Heart left ventricle (tissue), 16 donors: ENCODE data around the gene DIO3. TPM values are rescaled to one million over a fixed set of nuclear protein-coding genes. Genes with fewer than 3 reads are reported as not detected.

Source experiments
- ATAC-seq, 4 donors: fragments of 200-7000 bp; cut with Tn5 transposase; one replicate each; pipeline ENCODE4 v1.9.1; 2020 to 2022; ENCODE audit warnings: moderate library complexity in 4 of 4, mild to moderate bottlenecking in 3 of 4, moderate number of reproducible peaks in 1 of 4
- DNase-seq, 5 donors: peaks; one replicate each; pipeline ENCODE4 v3.0.0-alpha.2; 2020
- H3K27ac ChIP-seq, 12 donors: fragments of 200-600 bp; sonication (generic) in 4 of 12; one replicate each; pipeline versions ENCODE4 v1.5.0 to v1.8.0; 2016 to 2022; ENCODE audit warnings: mild to moderate bottlenecking in 2 of 12
- H3K27me3 ChIP-seq, 9 donors: fragments of 200-600 bp; sonication (generic) in 2 of 9; one replicate each; pipeline versions ENCODE4 v1.5.1 to v1.8.0; 2016 to 2022; ENCODE audit warnings: mild to moderate bottlenecking in 3 of 9
- H3K36me3 ChIP-seq, 9 donors: fragments of 200-600 bp; sonication (generic) in 2 of 9; one replicate each; pipeline versions ENCODE4 v1.5.0 to v1.8.0; 2018 to 2022; ENCODE audit warnings: mild to moderate bottlenecking in 2 of 9
- H3K4me1 ChIP-seq, 12 donors: fragments of 200-600 bp; sonication (generic) in 4 of 12; one replicate each; pipeline versions ENCODE4 v1.5.0 to v1.8.0; 2016 to 2022; ENCODE audit warnings: mild to moderate bottlenecking in 3 of 12
- H3K4me3 ChIP-seq, 12 donors: fragments of 200-600 bp; sonication (generic) in 4 of 12; one replicate each; pipeline versions ENCODE4 v1.5.0 to v1.8.0; 2017 to 2022; ENCODE audit warnings: mild to moderate bottlenecking in 9 of 12, moderate library complexity in 4 of 12
- H3K9me3 ChIP-seq, 12 donors: fragments of 200-600 bp; sonication (generic) in 4 of 12; one replicate each; pipeline versions ENCODE4 v1.5.0 to v1.8.0; 2016 to 2022; ENCODE audit warnings: mild to moderate bottlenecking in 1 of 12
- CTCF ChIP-seq, 12 donors: fragments of 200-600 bp; sonication (generic) in 4 of 12; IDR thresholded peaks; one replicate each; pipeline versions ENCODE4 v1.5.0 to v1.8.0; 2018 to 2022; ENCODE audit warnings: antibody characterized with exemption in 12 of 12, mild to moderate bottlenecking in 5 of 12
- POLR2A ChIP-seq, 2 donors: fragments of 450-650 bp; IDR thresholded peaks; one replicate each; pipeline ENCODE4 v1.6.1; 2017; ENCODE audit warnings: antibody characterized with exemption in 2 of 2, mild to moderate bottlenecking in 2 of 2, moderate library complexity in 2 of 2
- WGBS, 4 donors: extraction: QIAGEN DNeasy Blood & Tissue Kit in 2 of 4; methylation state at CpG; one replicate each; pipeline versions ENCODE4 v1.1.5 to v1.1.7; 2013 to 2018; 5-methylcytosine and 5-hydroxymethylcytosine counted together
- intact Hi-C, 10 donors: fragments of 100-400 bp; cut with DNase I; formaldehyde crosslinking; loops; one replicate each; pipeline versions ENCODE4 v1.11.1 to v1.14.2; 2022
- polyA plus RNA-seq, 2 donors: library from polyadenylated mRNA; stranded (reverse); fragments of 200-250 nt; gene quantifications; one replicate each; pipeline ENCODE4 v1.2.3, GENCODE V29; 2013
- total RNA-seq, 9 donors: library from RNA; depleted of rRNA in 2 of 9; stranded (reverse); fragments of >200 nt in 2 of 9; fragmentation: NEBNext Ultra II Directional in 3 of 9; extraction: Animal tissue kit (Norgen Biotek cat#: 25700) in 3 of 9; gene quantifications; one replicate each; pipeline versions ENCODE4 v1.1.0 to v1.2.4, GENCODE V29; 2016 to 2023
- donor health status: ischemic (EF 13 %, LVEDD 7.1; RV severe dilation, severe dysfunction).
- donor health status: healthy with polysubstance abuse.
- donor health status: DM: no; HTN: yes; CAD: no.
- donor health status: DM: no; HTN: no; CAD: no.
- donor health status: ischemic (EF 25% LVEDD 6.9; RV normal size, moderate dysfunction).
- donor health status: ischemic (EF 25% LVEDD 5.7; RV mildly dilated, moderate dysfunction).
- donor health status: healthy.
- donor health status: DM: yes; HTN: yes; CAD: no.
- donor health status: ischemic (EF 35%, LVEDD 5.7; RV mildly dilated, moderate dysfunction).
- donor health status: nonischemic (EF 11% LVEDD 7.7; RV severe dilation, severe dysfunction).
- donor health status: DM: yes; HTN: yes; CAD: no.
- donor health status: PGD.
- donor health status: ischemic (EF 29% LVEDD 5.4; RV normal size, mild dysfunction).
- donor health status: nonischemic (EF 23%, LVEDD 6.1; RV moderate dilation, normal function).

The DIO3 gene
- total and polyA plus RNA-seq, 11 donors: 0.12 to 0.48 (median 0.24) TPM; not detected in 6

DNA sequence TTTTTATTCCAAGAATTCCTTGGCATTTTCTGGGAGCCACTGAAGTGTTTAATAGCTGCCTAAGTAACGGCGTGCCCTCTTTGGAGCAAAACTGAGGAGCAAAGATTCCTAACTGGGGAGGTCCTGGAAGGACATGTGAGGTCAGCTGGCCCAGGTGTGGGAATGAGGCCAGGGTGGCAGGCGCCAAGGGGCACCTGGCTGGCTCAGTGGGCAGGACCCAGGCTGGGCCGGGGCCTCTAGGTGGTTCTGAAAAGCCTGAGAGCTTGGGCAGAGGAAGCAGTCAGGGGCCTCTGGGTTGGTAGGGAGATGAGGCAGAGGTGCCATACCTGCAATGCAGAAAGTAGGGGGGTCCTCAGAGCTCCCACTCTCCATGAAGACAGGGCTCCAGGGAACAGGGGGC is 27.1 kb upstream of the DIO3 start:
- TF ChIP-seq POLR2A (IDR thresholded peaks at IDR 0.05): no peak
- no peak for TF ChIP-seq CTCF (IDR thresholded peaks at IDR 0.05)
- H3K4me1 ChIP-seq: peaks cover 0 to 13% (median 0%) of the 10 kb centered on the region in 12 donors
- 80 to 90% (median 90%) methylated on average over 4 of the region's 4 CpGs for WGBS, 4 donors
- DNase-seq (no peak), ATAC-seq (no peak)
- H3K27ac ChIP-seq: no peak overlapping the region
- peaks cover 0 to 9% (median 0%) of the 10 kb centered on the region in 9 donors for H3K27me3 ChIP-seq
- H3K9me3 ChIP-seq: no peaks in the 10 kb centered on the region
- H3K36me3 ChIP-seq: no peaks in the 10 kb centered on the region
- intact Hi-C loops: no loop called here
- H3K4me3 ChIP-seq: no peak overlapping the region

DNA sequence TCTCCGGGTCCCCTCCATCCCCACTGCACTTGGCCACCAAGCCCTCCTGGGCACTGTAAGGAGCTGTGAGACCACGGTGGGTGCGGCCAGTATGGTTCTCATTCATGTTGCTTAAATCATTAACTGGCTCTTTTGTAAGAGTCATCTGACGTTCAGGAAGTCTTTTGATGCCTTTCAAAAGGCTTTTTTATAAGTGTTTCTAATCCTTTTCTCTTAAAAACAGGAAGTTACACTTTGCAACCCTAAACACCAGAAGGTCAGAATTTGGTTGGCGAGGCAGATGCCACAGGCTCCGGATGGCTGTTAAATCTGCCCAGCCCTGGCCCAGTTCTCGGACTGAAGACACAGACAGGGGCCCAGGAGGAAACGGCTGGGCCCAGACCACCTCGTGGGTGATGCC is 26.1 kb upstream of the DIO3 start:
- Histone ChIP-seq H3K27me3 (peaks cover 0 to 9% (median 0%) of the 10 kb centered on the region in 9 donors), H3K27ac (no peak overlapping the region), H3K4me1 (peaks cover 0 to 13% (median 0%) of the 10 kb centered on the region in 12 donors), H3K4me3 (no peak overlapping the region), H3K36me3 (no peaks in the 10 kb centered on the region), H3K9me3 (no peaks in the 10 kb centered on the region)
- TF ChIP-seq POLR2A (IDR thresholded peaks at IDR 0.05) (no peak), CTCF (IDR thresholded peaks at IDR 0.05) (no peak)
- WGBS, 4 donors: 62 to 71% (median 66%) methylated on average over 7 to 9 of the region's 9 CpGs
- DNase-seq (no peak), ATAC-seq (no peak)
- intact Hi-C loops: no loop called here

DNA sequence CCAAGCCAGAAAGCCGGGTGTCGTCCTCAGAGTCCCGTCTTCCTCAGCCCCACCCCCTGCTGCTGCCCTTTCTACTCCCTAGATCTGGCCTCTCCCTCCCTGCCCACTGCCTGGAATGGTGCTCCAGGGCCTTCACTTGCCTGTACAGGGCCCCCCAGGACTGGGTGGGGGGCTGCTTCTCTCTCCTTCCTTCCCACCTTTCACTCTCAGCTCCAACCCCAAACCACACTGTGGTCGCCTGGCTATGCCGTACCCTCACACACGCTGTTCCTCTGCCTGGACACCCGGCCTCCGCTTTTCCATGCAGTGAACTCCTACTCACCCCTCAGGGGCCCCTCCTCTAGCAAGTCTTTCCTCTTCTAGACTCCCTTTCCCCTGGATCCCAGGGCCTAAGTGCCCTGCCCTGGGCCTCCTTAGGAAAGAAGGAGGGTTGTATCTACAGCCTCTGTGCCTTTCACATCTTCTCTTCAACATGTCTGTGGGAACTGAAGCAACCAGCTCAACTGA is 25.5 kb upstream of the DIO3 start:
- 80 to 84% (median 82%) methylated on average over 8 of the region's 8 CpGs for WGBS, 4 donors

DNA sequence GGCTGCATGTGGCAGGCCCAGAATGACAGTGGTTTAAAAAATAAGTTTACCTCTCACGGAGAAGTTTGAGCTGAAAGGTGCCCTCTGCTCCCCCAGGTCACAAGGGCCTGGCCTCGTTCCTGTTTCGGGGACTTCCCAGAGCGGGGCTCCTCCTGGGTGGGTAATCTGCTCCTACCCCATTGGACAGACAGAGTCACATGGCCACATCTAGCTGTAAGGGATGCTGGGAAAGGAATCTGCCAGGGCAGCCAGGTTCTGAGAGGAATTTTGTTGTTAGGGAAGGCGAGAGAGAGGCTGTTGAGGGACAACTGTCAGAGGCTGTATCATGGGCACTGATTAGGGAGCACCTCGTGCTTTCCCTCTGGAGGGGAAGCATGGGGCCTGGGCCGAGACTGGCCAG is 24.0 kb upstream of the DIO3 start:
- H3K4me3 ChIP-seq: no peak overlapping the region
- no peak for DNase-seq
- ATAC-seq: no peak
- intact Hi-C loops: no loop called here
- 80 to 88% (median 85%) methylated on average over 7 of the region's 7 CpGs for WGBS, 4 donors
- no peaks in the 10 kb centered on the region for H3K9me3 ChIP-seq
- H3K27me3 ChIP-seq: peaks cover 0 to 9% (median 0%) of the 10 kb centered on the region in 9 donors
- TF ChIP-seq CTCF (IDR thresholded peaks at IDR 0.05) (no peak), POLR2A (IDR thresholded peaks at IDR 0.05) (no peak)
- H3K36me3 ChIP-seq: no peaks in the 10 kb centered on the region
- H3K4me1 ChIP-seq: peaks cover 0 to 13% (median 0%) of the 10 kb centered on the region in 12 donors
- no peak overlapping the region for H3K27ac ChIP-seq

More for the DNA sequence above, 25.5 kb upstream of the DIO3 start:
- Histone ChIP-seq H3K4me1 (peaks cover 0 to 13% (median 0%) of the 10 kb centered on the region in 12 donors), H3K27me3 (peaks cover 0 to 9% (median 0%) of the 10 kb centered on the region in 9 donors), H3K9me3 (no peaks in the 10 kb centered on the region), H3K4me3 (no peak overlapping the region), H3K36me3 (no peaks in the 10 kb centered on the region), H3K27ac (no peak overlapping the region)
- TF ChIP-seq CTCF (IDR thresholded peaks at IDR 0.05) (no peak), POLR2A (IDR thresholded peaks at IDR 0.05) (no peak)
- intact Hi-C loops: no loop called here
- no peak for ATAC-seq
- DNase-seq: no peak
